Measurements from ENCODE around the gene FAM25A. TPM values are rescaled to one million over a fixed set of nuclear protein-coding genes. Genes with fewer than 3 reads are reported as not detected.
A peak's percentile ranks its signal among the peaks of the same experiment; 100 is the strongest.

Gene FAM25A
- total and polyA plus RNA-seq, 2 donors, result 0.47 to 26.9 TPM

DNA sequence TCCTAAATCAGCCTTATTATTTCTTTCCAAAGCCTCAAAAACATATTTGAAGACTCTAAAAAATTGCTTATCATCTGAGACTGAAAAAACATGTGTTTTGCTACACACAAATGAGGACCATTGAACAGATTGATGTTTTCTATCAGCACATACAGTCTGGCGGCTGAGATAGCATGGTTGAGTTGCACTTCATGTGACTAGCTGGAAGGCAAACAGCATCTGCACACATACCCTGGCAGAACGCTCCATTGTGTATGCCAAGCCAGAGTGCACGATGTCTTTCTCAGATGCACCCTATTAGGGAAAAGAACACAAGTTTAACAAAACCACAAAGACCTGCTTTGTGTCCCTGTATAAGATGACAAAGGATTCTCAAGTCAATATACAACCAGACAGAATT is 33.0 kb downstream of the FAM25A start:
- H3K36me3 ChIP-seq (ENCODE audit: control insufficient read depth in 2 of 2, insufficient read depth in 2 of 2, low read length in 1 of 2), result peaks cover 41 to 59% of the 10 kb centered on the region in 2 donors
- 95% methylated on average over 3 of the region's 3 CpGs for WGBS
- H3K27ac ChIP-seq (ENCODE audit: low read depth in 1 of 2, low read length in 1 of 2), result no peak overlapping the region
- no peak overlapping the region for H3K4me3 ChIP-seq (ENCODE audit: low read length in 2 of 2)
- no peaks in the 10 kb centered on the region for H3K9me3 ChIP-seq (ENCODE audit: control insufficient read depth in 2 of 2, insufficient read depth in 1 of 2, low read length in 1 of 2)
- DNase-seq (ENCODE audit: low read depth in 6 of 9, low spot score in 9 of 9), result no peak
- no peaks in the 10 kb centered on the region for H3K27me3 ChIP-seq (ENCODE audit: control insufficient read depth in 2 of 2, insufficient read depth in 1 of 2, low read length in 1 of 2)
- no peaks in the 10 kb centered on the region for H3K4me1 ChIP-seq (ENCODE audit: control insufficient read depth in 2 of 2, insufficient read depth in 2 of 2, low read length in 2 of 2)

GRCh38 chr10:87053577-87054181 is 33.6 kb downstream of the FAM25A start:
- no peak for DNase-seq (ENCODE audit: low read depth in 6 of 9, low spot score in 9 of 9)
- Histone ChIP-seq H3K9me3 (ENCODE audit: control insufficient read depth in 2 of 2, insufficient read depth in 1 of 2, low read length in 1 of 2) (no peaks in the 10 kb centered on the region), H3K27me3 (ENCODE audit: control insufficient read depth in 2 of 2, insufficient read depth in 1 of 2, low read length in 1 of 2) (no peaks in the 10 kb centered on the region), H3K4me3 (ENCODE audit: low read length in 2 of 2) (no peak overlapping the region), H3K4me1 (ENCODE audit: control insufficient read depth in 2 of 2, insufficient read depth in 2 of 2, low read length in 2 of 2) (no peaks in the 10 kb centered on the region), H3K36me3 (ENCODE audit: control insufficient read depth in 2 of 2, insufficient read depth in 2 of 2, low read length in 1 of 2) (peaks cover 41 to 64% of the 10 kb centered on the region in 2 donors), H3K27ac (ENCODE audit: low read depth in 1 of 2, low read length in 1 of 2) (no peak overlapping the region)
- 99% methylated on average over 7 of the region's 7 CpGs for WGBS

DNA sequence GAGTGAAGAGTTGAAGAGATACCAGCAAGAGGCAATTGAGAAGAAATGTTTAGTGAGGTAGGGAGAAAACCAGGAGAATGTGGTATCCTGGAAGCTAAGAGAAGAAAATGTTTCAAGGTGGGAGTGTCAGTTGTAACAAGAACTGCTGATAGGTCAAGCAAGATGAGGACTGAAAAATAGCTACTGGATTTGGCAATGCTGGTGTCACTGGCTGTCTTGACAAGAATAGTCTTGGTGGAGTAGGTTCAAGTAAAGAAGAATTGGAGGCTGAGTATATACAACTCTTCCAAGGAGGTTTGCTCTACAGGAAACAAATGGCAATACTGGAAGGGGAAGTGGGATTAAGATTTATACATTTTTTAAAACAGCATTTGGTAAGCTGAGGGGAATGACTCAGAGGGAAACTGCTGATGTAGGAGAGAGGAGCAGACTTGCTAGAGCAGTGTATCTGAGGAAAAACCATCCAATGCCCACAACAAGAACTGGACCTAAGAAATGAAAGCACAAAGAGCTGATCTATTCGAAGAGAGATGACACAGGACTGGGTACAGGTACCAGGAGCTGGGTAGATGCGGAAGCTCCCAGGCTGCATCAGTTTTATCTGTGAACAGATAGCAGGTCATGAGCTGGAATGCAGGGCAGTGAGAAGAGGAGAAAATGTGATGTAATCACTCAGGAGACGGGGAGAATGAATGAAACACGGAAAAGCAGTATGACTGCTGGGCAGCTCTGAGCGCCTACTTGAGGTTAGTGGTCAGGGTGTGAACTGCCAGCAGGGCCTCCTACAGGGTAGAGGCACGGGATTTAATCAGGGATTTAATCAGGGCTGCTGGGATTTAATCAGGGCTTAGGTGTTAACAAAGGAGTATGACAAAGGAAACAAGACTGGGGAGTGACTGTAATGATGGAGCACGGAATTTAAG is 34.5 kb downstream of the FAM25A start:
- H3K4me3 ChIP-seq (ENCODE audit: low read length in 2 of 2), result no peak overlapping the region
- 79% methylated on average over 7 of the region's 7 CpGs for WGBS
- H3K4me1 ChIP-seq (ENCODE audit: control insufficient read depth in 2 of 2, insufficient read depth in 2 of 2, low read length in 2 of 2), result no peaks in the 10 kb centered on the region
- no peaks in the 10 kb centered on the region for H3K27me3 ChIP-seq (ENCODE audit: control insufficient read depth in 2 of 2, insufficient read depth in 1 of 2, low read length in 1 of 2)
- peaks cover 36 to 69% of the 10 kb centered on the region in 2 donors for H3K36me3 ChIP-seq (ENCODE audit: control insufficient read depth in 2 of 2, insufficient read depth in 2 of 2, low read length in 1 of 2)
- no peaks in the 10 kb centered on the region for H3K9me3 ChIP-seq (ENCODE audit: control insufficient read depth in 2 of 2, insufficient read depth in 1 of 2, low read length in 1 of 2)
- peak in 1 of 9 donors; percentile 20 for DNase-seq (ENCODE audit: low read depth in 6 of 9, low spot score in 9 of 9)
- H3K27ac ChIP-seq (ENCODE audit: low read depth in 1 of 2, low read length in 1 of 2), result no peak overlapping the region

DNA sequence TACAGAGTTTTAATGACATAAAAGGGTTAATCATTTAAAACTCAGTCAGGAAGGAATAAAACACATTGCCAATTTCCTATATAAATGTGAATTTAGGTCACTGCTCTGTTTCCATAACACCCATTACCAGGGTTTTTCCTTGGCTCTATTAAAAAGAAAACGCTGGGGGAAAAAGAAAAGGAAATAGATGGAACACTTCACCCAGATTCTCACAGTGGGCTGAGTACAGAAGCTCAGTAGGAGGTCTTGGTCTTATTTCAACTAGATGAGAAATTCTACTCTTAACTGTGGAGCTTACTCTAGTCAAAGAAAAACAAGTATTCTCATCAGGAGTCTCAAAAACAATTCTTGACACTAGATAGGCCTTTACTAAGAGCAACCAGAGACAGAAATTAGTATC is 38.1 kb downstream of the FAM25A start:
- WGBS, result 100% methylated on average over 1 of the region's 1 CpG
- H3K27ac ChIP-seq (ENCODE audit: low read depth in 1 of 2, low read length in 1 of 2), result no peak overlapping the region
- H3K9me3 ChIP-seq (ENCODE audit: control insufficient read depth in 2 of 2, insufficient read depth in 1 of 2, low read length in 1 of 2), result no peaks in the 10 kb centered on the region
- DNase-seq (ENCODE audit: low read depth in 6 of 9, low spot score in 9 of 9), result no peak
- H3K27me3 ChIP-seq (ENCODE audit: control insufficient read depth in 2 of 2, insufficient read depth in 1 of 2, low read length in 1 of 2), result no peaks in the 10 kb centered on the region
- peaks cover 24 to 63% of the 10 kb centered on the region in 2 donors for H3K36me3 ChIP-seq (ENCODE audit: control insufficient read depth in 2 of 2, insufficient read depth in 2 of 2, low read length in 1 of 2)
- no peak overlapping the region for H3K4me3 ChIP-seq (ENCODE audit: low read length in 2 of 2)
- no peaks in the 10 kb centered on the region for H3K4me1 ChIP-seq (ENCODE audit: control insufficient read depth in 2 of 2, insufficient read depth in 2 of 2, low read length in 2 of 2)

GRCh38 chr10:87059401-87059800 is 39.3 kb downstream of the FAM25A start:
- Histone ChIP-seq H3K4me3 (ENCODE audit: low read length in 2 of 2) (no peak overlapping the region), H3K9me3 (ENCODE audit: control insufficient read depth in 2 of 2, insufficient read depth in 1 of 2, low read length in 1 of 2) (no peaks in the 10 kb centered on the region), H3K27me3 (ENCODE audit: control insufficient read depth in 2 of 2, insufficient read depth in 1 of 2, low read length in 1 of 2) (no peaks in the 10 kb centered on the region), H3K36me3 (ENCODE audit: control insufficient read depth in 2 of 2, insufficient read depth in 2 of 2, low read length in 1 of 2) (peaks cover 18 to 61% of the 10 kb centered on the region in 2 donors), H3K4me1 (ENCODE audit: control insufficient read depth in 2 of 2, insufficient read depth in 2 of 2, low read length in 2 of 2) (no peaks in the 10 kb centered on the region), H3K27ac (ENCODE audit: low read depth in 1 of 2, low read length in 1 of 2) (no peak overlapping the region)
- 100% methylated on average over 1 of the region's 1 CpG for WGBS
- DNase-seq (ENCODE audit: low read depth in 6 of 9, low spot score in 9 of 9), result no peak

GRCh38 chr10:87060280-87060928 is 40.3 kb downstream of the FAM25A start:
- Histone ChIP-seq H3K4me1 (ENCODE audit: control insufficient read depth in 2 of 2, insufficient read depth in 2 of 2, low read length in 2 of 2) (no peaks in the 10 kb centered on the region), H3K27me3 (ENCODE audit: control insufficient read depth in 2 of 2, insufficient read depth in 1 of 2, low read length in 1 of 2) (no peaks in the 10 kb centered on the region), H3K9me3 (ENCODE audit: control insufficient read depth in 2 of 2, insufficient read depth in 1 of 2, low read length in 1 of 2) (no peaks in the 10 kb centered on the region), H3K36me3 (ENCODE audit: control insufficient read depth in 2 of 2, insufficient read depth in 2 of 2, low read length in 1 of 2) (peaks cover 21 to 57% of the 10 kb centered on the region in 2 donors), H3K4me3 (ENCODE audit: low read length in 2 of 2) (no peak overlapping the region), H3K27ac (ENCODE audit: low read depth in 1 of 2, low read length in 1 of 2) (no peak overlapping the region)
- 98% methylated on average over 6 of the region's 6 CpGs for WGBS
- no peak for DNase-seq (ENCODE audit: low read depth in 6 of 9, low spot score in 9 of 9)

- no peak overlapping the region for H3K4me3 ChIP-seq (ENCODE audit: low read length in 2 of 2)
- H3K27me3 ChIP-seq (ENCODE audit: control insufficient read depth in 2 of 2, insufficient read depth in 1 of 2, low read length in 1 of 2), result no peaks in the 10 kb centered on the region
- peaks cover 30 to 55% of the 10 kb centered on the region in 2 donors for H3K36me3 ChIP-seq (ENCODE audit: control insufficient read depth in 2 of 2, insufficient read depth in 2 of 2, low read length in 1 of 2)
- 84% methylated on average over 5 of the region's 5 CpGs for WGBS
- no peak for DNase-seq (ENCODE audit: low read depth in 6 of 9, low spot score in 9 of 9)
- H3K9me3 ChIP-seq (ENCODE audit: control insufficient read depth in 2 of 2, insufficient read depth in 1 of 2, low read length in 1 of 2), result no peaks in the 10 kb centered on the region
- H3K27ac ChIP-seq (ENCODE audit: low read depth in 1 of 2, low read length in 1 of 2), result no peak overlapping the region
- H3K4me1 ChIP-seq (ENCODE audit: control insufficient read depth in 2 of 2, insufficient read depth in 2 of 2, low read length in 2 of 2), result no peaks in the 10 kb centered on the region
Measured at GRCh38 chr10:87064651-87065050, 44.6 kb downstream of the FAM25A start.

DNA sequence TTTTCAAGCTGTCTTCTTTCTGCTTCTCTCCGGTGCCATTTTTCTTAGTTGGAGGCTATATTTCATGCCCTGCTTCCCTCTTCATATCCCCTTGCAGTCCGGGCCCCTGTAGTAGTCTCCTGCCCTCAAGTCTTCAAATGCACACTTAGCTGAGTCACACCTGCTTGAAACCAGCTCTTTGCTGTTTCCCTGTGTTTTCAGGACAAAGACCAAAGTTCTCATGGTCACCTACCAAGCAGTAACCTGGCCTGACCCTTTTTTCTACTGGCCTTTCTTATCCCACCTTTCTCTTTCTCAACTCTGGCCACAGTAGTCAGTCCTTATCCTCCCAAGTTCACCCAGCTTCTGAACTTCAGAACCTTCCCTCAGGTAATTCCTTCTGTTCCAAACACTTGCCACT is 46.1 kb downstream of the FAM25A start:
- Histone ChIP-seq H3K4me3 (ENCODE audit: low read length in 2 of 2) (no peak overlapping the region), H3K4me1 (ENCODE audit: control insufficient read depth in 2 of 2, insufficient read depth in 2 of 2, low read length in 2 of 2) (no peaks in the 10 kb centered on the region), H3K9me3 (ENCODE audit: control insufficient read depth in 2 of 2, insufficient read depth in 1 of 2, low read length in 1 of 2) (no peaks in the 10 kb centered on the region), H3K27me3 (ENCODE audit: control insufficient read depth in 2 of 2, insufficient read depth in 1 of 2, low read length in 1 of 2) (no peaks in the 10 kb centered on the region), H3K36me3 (ENCODE audit: control insufficient read depth in 2 of 2, insufficient read depth in 2 of 2, low read length in 1 of 2) (peaks cover 24 to 46% of the 10 kb centered on the region in 2 donors), H3K27ac (ENCODE audit: low read depth in 1 of 2, low read length in 1 of 2) (no peak overlapping the region)
- WGBS, result 98% methylated on average over 2 of the region's 2 CpGs
- DNase-seq (ENCODE audit: low read depth in 6 of 9, low spot score in 9 of 9), result no peak

GRCh38 chr10:87066865-87067264 is 46.8 kb downstream of the FAM25A start:
- Histone ChIP-seq H3K4me1 (ENCODE audit: control insufficient read depth in 2 of 2, insufficient read depth in 2 of 2, low read length in 2 of 2) (no peaks in the 10 kb centered on the region), H3K4me3 (ENCODE audit: low read length in 2 of 2) (no peak overlapping the region), H3K36me3 (ENCODE audit: control insufficient read depth in 2 of 2, insufficient read depth in 2 of 2, low read length in 1 of 2) (peaks cover 22 to 41% of the 10 kb centered on the region in 2 donors), H3K27ac (ENCODE audit: low read depth in 1 of 2, low read length in 1 of 2) (no peak overlapping the region), H3K27me3 (ENCODE audit: control insufficient read depth in 2 of 2, insufficient read depth in 1 of 2, low read length in 1 of 2) (no peaks in the 10 kb centered on the region), H3K9me3 (ENCODE audit: control insufficient read depth in 2 of 2, insufficient read depth in 1 of 2, low read length in 1 of 2) (no peaks in the 10 kb centered on the region)
- DNase-seq (ENCODE audit: low read depth in 6 of 9, low spot score in 9 of 9), result no peak
- 100% methylated on average over 1 of the region's 1 CpG for WGBS

All from thymus (tissue), 11 donors.